GOT3 (cell line): Measurements from ENCODE around the gene GPR108.
A peak's percentile ranks its signal among the peaks of the same experiment; 100 is the strongest.

Experiments
- DNase-seq: peaks from one replicate; lab custom pipeline; 2025; ENCODE audit warnings: mixed read lengths; lab: John Stamatoyannopoulos, UW

The GPR108 gene

DNA sequence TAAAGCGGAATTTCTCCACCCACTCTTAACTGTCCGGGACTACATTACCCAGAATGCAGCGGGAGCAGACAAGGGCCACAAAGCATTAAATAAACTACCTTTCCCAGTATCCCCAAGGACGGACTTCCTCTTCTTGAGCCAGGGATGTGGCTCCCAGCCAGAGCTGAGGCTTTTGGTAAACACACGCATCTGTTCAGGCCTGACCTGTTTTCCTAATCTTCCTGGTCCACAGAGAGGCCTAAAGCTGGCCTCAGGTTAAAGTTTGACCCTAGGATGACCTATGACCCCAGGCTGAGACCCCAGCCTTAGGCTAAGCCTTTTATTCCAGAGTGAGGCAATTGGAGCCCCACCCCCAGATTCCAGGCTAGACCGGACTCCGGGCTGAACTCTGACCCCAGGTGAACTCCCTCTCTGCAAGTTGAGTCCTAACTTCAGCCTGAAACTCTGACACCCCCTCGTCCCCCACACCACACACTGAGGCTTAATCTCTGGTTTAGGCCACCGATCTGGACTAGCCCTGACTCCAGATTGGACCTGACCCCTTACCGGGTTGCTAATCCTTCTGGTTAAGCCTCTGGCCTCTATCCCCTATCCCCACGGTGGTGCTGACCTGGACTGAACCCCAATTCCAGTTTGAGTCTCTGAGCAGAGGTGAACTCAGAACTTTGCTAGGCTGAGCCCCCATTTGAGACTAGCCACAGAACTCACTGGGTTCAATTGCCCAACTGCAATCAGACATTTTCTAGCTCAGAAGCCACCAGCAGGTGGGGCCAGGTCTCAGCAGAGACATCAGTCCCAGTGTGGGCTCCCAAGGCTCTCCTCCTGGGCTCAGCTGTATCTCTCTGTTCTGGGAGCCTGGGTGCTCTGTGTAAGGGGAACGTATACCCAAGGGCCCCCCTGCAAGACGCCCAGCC, 750 bp upstream of the GPR108 start:
- DNase-seq = no peak

DNA sequence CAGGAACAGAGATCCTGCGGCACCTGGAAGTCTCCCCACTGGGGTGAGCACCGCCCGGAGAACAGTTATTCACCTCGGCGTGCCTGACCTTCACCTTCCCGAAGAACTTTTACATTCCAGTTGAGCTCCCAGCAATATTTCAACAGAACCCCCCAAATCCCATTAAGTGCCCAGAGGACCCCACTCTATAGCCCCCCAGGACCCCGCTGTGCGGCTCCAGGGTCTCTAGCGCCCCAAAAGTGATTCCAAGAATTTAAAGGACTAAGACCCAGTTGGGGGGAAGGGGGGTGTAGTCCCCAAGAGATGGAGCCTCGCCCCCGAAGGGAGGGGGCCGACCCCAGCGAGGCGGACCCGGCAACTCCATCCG, 480 bp downstream of the GPR108 start:
- DNase-seq = no peak

- peak; percentile 58 for DNase-seq
These were observed 1.0 kb downstream of the GPR108 start for GRCh38 chr19:6736169-6736916.

DNA sequence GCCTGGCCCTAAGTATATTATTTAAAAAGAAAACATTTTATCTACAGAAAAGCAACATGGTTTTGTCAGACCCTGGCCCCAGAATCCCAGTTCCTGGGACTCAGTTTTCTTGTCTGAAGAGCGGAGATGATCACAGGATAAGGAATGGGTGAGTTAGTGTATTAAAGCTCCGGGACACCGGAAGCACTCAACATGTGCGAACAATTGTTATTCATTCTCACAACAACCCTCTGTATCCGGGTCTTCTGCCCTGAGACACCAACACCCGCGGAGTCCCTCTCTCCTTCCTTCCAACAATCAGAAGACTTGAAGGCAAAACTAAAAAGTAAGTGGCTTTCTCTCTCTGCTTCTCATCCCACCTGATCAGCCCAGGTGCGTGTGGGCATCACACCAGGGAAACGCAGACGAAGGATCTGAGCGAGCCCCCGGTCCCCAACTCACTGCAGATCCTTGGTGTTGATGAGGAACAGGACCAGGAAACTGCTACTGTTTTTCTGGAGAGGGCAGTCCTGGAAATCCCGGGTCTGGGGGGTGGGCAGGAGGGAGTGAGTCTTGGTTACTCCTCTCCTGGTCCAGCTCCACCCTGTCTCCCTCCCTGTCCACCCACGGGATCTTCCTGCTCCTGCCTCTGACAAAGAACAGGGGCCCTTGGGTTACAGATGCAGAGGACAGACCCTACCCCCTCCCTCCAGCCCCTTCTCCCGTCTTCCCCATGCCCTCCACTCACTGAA, 2.0 kb downstream of the GPR108 start:
- DNase-seq = no peak

DNA sequence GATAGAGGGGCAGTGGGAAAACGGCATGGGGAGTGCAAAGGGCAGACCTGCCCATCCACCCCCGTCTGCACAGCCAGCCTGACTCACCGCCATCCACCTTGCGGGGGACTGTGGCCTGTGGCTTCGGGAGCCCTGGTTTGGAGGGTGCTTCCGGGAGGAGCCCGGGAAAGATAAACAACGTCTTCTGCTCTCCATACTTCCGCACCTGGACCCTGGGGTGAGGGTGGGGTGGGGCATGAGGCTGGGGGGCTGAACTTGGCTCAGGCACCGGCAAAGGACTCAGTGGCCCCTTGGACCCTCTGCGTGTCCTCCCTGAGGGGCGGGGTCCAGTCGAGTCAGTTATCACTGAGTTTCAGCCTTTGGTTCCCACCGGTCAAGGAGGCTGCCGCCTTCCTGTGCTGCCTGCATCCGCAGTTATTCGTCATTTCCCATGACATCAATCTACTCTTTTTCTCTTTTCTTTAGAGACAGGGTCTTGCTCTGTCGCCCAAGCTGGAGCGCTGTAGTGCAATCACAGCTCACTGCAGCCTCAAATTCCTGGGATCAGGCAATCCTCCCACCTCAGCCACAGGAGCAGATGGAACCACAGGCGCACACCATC, 3.2 kb downstream of the GPR108 start:
- no peak for DNase-seq

GRCh38 chr19:6733338-6734095, 3.9 kb downstream of the GPR108 start:
- no peak for DNase-seq

GRCh38 chr19:6732803-6733337, 4.5 kb downstream of the GPR108 start:
- DNase-seq = no peak

DNA sequence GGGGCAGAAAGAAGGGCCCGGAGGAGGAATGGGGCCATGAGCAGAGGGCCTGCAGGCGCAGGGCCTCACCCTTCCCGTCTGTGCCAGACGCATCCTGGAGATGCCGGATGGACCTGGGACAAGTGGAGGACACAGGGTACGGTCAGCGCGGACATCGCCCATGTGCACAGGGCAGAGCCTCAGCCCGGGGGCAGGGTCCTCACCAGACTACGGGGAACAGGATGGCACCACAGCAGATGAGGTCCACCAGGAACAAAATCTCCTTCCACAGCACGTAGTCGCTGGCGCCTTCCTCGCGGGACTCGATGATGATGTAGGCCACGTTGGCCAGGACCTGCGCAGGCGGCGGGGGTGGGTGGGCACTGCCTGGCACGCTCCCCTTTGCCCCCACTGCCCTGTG, 5.6 kb downstream of the GPR108 start:
- no peak for DNase-seq

DNA sequence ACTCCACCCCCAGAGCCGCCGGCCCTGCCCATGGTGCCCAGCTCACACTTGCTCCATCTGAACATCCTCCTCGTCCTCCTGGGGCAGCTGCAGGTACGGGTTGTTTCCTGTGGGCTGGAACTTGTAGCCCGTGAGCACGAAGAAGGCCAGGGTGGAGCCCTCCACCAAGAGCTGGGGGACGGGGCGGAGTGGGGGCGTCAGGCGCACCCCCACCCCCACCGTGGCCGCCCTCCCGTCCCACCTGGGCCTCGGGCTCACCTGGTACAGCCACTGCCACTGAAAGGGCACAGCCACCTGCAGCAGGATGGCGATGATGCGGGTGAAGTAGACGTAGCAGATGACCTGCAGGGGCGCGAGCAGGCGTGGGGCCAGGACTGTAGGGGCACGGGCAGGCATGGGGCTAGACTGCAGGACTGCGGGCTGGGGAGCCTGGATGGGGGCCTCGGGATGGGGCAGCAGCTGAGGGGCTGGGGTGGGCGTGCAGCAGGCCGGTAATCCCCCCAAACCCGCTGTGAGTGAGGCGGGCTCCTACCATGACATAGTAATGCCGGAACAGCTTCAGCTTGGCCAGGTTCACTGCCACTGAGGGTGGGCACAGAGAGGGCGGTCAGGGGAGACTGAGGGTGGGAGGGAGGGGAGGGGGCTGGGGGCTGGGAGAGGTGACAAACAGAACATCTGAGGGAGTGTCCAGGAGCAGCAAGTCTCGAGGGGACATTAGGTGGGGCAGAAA, 6.3 kb downstream of the GPR108 start:
- no peak for DNase-seq

GRCh38 chr19:6730153-6730804, 7.1 kb downstream of the GPR108 start:
- DNase-seq = no peak

- no peak for DNase-seq
These were observed 7.7 kb downstream of the GPR108 start for GRCh38 chr19:6729573-6730152.

DNA sequence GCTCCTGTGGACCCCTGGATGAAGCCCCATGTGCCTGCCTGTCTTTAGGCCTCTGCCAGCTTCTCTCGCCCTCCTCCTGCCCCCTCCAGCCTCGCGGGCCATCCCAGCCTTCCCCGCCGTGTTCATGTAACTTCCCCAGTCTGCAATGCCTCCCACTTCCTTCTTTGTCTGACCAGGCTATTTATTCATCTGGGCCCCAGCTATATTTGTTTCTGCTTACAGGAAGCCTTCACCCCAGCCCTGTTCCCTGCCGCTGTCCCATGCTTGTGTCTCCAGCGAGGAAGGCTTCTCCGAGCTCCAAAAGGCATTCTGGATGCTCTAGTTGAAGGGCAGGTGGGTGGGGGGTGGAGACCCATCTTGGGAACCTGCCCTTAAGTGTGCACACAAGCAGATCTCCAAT, 9.0 kb downstream of the GPR108 start:
- no peak for DNase-seq

DNA sequence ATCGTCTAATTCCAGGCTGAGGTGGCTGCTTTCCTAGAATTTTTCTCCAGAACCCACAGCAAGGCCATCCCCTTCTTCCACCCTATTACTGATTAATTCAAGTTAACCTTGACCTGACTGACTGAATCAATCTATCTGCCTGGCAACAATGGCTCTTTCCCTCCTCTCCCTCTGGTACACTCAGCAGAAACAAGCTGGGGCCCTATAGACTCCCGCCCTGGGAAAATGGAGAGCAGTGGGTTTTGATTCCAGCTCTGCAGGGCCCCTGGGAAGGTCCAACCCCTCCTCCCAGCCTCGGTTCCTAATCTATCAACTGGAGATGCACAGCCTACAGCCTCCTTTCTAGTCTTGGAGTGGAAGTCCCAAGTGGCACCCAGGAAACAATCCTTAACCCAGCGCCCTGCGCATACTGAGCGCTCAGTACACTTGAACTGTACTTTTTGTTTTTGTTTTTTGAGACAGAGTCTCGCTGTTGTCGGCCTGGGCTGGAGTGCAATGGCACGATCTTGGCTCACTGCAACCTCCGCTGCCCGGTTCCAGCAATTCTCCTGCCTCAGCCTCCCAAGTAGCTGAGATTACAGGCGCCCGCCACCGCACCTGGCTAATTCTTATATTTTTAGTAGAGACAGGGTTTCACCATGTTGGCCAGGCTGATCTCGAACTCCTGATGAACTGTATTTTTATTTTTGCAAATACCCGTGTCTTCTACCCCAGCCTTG, 11.7 kb downstream of the GPR108 start:
- DNase-seq = no peak

DNA sequence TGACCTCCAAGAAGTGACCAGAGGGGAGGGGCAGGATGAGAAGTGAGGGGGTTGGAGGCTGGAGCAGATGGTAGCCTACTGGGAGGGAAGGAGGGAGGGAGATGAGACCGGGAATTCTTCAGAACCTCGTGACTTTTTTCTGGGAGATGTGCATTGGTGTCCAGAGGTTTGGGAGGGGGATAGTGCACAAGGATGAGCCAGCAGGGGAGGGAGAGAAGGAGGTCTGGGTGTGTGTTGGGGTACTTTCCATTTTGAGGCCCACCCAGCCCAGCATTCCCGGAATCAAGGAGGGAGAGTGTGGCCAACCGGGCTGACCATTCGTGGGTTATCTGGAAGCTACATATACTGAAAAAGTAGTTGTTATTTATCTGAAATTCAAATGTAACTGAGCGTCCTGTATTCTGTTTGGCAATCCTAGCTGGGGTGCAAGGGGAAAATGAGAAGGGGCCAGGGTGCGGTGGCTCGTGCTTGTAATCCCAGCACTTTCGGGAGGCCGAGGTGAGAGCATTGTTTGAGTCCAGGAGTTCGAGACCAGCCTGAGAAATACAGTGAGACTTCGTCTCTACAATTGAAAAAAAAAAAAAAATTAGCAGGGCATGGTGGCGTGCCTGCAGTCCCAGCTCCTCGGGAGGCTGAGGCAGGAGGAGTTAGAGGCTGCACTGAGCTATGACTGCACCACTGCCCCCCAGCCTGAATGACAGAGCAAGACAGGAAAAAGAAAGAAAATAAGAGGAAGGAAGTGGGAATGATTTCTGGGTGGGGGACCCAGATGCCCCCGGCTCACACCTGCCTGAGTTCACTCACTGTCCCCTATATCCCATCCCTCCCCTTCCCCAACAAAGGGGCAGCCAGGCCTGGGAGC, 12.5 kb downstream of the GPR108 start:
- no peak for DNase-seq

- DNase-seq = no peak
These were observed 13.6 kb downstream of the GPR108 start for GRCh38 chr19:6723738-6724137.

- DNase-seq = no peak
These were observed 14.2 kb downstream of the GPR108 start for GRCh38 chr19:6723108-6723618.

DNA sequence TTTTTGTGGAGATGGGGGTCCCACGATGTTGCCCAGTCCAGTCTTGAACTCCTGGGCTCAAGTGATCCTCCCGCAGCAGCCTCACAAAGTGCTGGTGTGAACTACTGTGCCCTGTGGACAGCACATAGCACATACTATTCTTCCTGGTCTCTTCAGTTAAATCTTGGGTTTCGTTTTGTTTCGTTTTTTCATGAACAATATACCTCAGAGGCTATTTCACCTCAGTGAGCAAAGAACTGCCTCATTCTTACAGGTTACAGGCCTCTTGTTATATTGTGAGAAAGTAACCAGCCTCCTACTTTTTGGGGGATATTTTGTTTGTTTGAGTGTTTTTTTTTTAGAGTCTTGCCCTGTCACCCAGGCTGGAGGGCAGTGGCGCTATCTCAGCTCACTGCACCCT, 15.6 kb downstream of the GPR108 start:
- no peak for DNase-seq

- DNase-seq = no peak
These were observed 16.3 kb downstream of the GPR108 start for GRCh38 chr19:6721138-6721474.
